Measurements from ENCODE around the gene PLAAT5. TPM values are rescaled to one million over a fixed set of nuclear protein-coding genes. Genes with fewer than 3 reads are reported as not detected.
"Not testable (repeated sequence)": the region's sequence is repeated elsewhere in the genome, so short reads cannot be mapped to it uniquely, and the experiment has no call there.

Gene PLAAT5
- total RNA-seq, 1 experiment from 2014 or later: not detected

DNA sequence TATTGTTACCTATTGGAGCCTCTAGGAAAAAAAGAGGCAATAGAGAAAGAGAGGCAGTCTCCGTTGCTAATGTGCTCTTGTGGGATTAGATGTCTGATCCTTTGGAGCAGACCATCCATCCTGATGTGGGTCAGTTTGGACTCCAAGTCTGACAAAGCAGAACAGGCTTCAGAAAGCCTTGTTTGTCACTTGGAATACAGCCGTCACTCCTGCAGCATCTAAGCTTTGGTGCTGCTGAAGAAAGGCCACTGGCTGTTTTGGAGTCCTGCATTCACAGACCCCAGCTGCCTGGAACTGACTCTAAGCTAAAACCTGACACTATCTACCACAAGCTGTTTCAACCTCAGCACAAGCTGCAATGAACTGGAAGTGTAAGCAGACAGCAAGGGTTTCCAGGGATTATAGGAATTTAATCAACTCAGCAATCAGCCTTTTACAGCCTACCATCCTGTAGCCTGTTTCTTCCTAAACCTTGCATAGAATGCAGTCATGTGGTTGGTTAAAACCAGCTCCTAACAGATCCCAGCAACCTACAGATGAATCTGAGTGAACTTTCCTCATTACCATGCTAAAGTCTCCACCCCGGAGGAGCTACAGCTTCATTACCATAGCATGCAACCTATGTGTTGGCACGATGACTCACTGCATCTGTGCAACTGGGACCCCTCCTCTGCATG is 42.0 kb upstream of the PLAAT5 start:
- no peak overlapping the region for H3K27ac ChIP-seq (ENCODE audit: low read depth, low read length, poor library complexity, severe bottlenecking)
- H3K9me3 ChIP-seq (ENCODE audit: low read depth, low read length, poor library complexity, severe bottlenecking): no peaks in the 10 kb centered on the region
- TF ChIP-seq CTCF (conservative IDR thresholded peaks at IDR 0.05; ENCODE audit: low read depth, low read length): no peak
- TF ChIP-seq EZH2 (IDR thresholded peaks at IDR 0.05; ENCODE audit: borderline replicate concordance, low read depth, low read length, poor library complexity, severe bottlenecking): no peak
- H3K4me1 ChIP-seq (ENCODE audit: insufficient read depth, low read length, poor library complexity, severe bottlenecking): peaks cover 7% of the 10 kb centered on the region
- H3K36me3 ChIP-seq (ENCODE audit: insufficient read depth, low read length, poor library complexity, severe bottlenecking): no peaks in the 10 kb centered on the region
- no peaks in the 10 kb centered on the region for H3K27me3 ChIP-seq (replicated peaks; ENCODE audit: insufficient read depth, low read depth, low read length, poor library complexity)
- ChIA-PET POLR2A (ENCODE audit: low non-redundant PET) (interaction anchor here (0.7 kb wide), 1 partner anchor 40 kb away, joined by 3 read pairs; no protein-coding TSS in a partner anchor), CTCF (no interaction called here)
- intact Hi-C loops (cut with micrococcal nuclease; ENCODE audit: unreplicated experiment): no loop called here
- no peak for DNase-seq (ENCODE audit: low spot score)
- H3K4me3 ChIP-seq (ENCODE audit: low read depth, low read length, poor library complexity, severe bottlenecking): no peak overlapping the region
- BruUV-seq (replicated peaks): no TSS peak

- Histone ChIP-seq H3K36me3 (ENCODE audit: insufficient read depth, low read length, poor library complexity, severe bottlenecking) (no peaks in the 10 kb centered on the region), H3K4me1 (ENCODE audit: insufficient read depth, low read length, poor library complexity, severe bottlenecking) (peaks cover under 1% of the 10 kb centered on the region), H3K4me3 (ENCODE audit: low read depth, low read length, poor library complexity, severe bottlenecking) (no peak overlapping the region), H3K9me3 (ENCODE audit: low read depth, low read length, poor library complexity, severe bottlenecking) (no peaks in the 10 kb centered on the region), H3K27me3 (replicated peaks; ENCODE audit: insufficient read depth, low read depth, low read length, poor library complexity) (no peaks in the 10 kb centered on the region), H3K27ac (ENCODE audit: low read depth, low read length, poor library complexity, severe bottlenecking) (no peak overlapping the region)
- BruUV-seq (replicated peaks): no TSS peak
- TF ChIP-seq EZH2 (IDR thresholded peaks at IDR 0.05; ENCODE audit: borderline replicate concordance, low read depth, low read length, poor library complexity, severe bottlenecking) (no peak), CTCF (conservative IDR thresholded peaks at IDR 0.05; ENCODE audit: low read depth, low read length) (no peak)
- CTCF ChIA-PET: no interaction called here
- POLR2A ChIA-PET (ENCODE audit: low non-redundant PET): no interaction called here
- no peak for DNase-seq (ENCODE audit: low spot score)
- intact Hi-C loops (cut with micrococcal nuclease; ENCODE audit: unreplicated experiment): no loop called here
Measured at GRCh38 chr11:63532117-63532516, 41.1 kb upstream of the PLAAT5 start.

- intact Hi-C loops (cut with micrococcal nuclease; ENCODE audit: unreplicated experiment); POLR2A ChIA-PET (ENCODE audit: low non-redundant PET); DNase-seq (ENCODE audit: low spot score); H3K36me3 ChIP-seq (ENCODE audit: insufficient read depth, low read length, poor library complexity, severe bottlenecking); H3K27ac ChIP-seq (ENCODE audit: low read depth, low read length, poor library complexity, severe bottlenecking); BruUV-seq (replicated peaks); H3K27me3 ChIP-seq (replicated peaks; ENCODE audit: insufficient read depth, low read depth, low read length, poor library complexity); H3K4me1 ChIP-seq (ENCODE audit: insufficient read depth, low read length, poor library complexity, severe bottlenecking); H3K4me3 ChIP-seq (ENCODE audit: low read depth, low read length, poor library complexity, severe bottlenecking); CTCF ChIA-PET; H3K9me3 ChIP-seq (ENCODE audit: low read depth, low read length, poor library complexity, severe bottlenecking): not testable (repeated sequence)
Measured at GRCh38 chr11:63531074-63531792, 40.3 kb upstream of the PLAAT5 start.
